Adrenal gland (tissue), 5 donors: ENCODE measurements around the gene SEPTIN7.

Experiments
- POLR2A ChIP-seq, 2 donors: fragments of 450-650 bp; IDR thresholded peaks; one replicate each; pipeline ENCODE4 v1.6.1; 2017; ENCODE audit warnings: antibody characterized with exemption in 2 of 2, mild to moderate bottlenecking in 2 of 2, moderate library complexity in 1 of 2
- TF ChIP-seq, protein P1 (sequence below), 6 experiments: fragments of 450-650 bp in 4 of 6; fragments of 200-600 bp in 2 of 6; sonication (generic) in 1 of 6; IDR thresholded peaks; 1 replicate in 5 of 6; 2 replicates in 1 of 6; pipeline versions ENCODE4 v1.5.1 to v1.8.0; 2016 to 2021; ENCODE audit warnings: antibody characterized with exemption in 6 of 6, mild to moderate bottlenecking in 2 of 6, moderate library complexity in 1 of 6
- donor health status: DM: no; HTN: no; CAD: no.

DNA sequence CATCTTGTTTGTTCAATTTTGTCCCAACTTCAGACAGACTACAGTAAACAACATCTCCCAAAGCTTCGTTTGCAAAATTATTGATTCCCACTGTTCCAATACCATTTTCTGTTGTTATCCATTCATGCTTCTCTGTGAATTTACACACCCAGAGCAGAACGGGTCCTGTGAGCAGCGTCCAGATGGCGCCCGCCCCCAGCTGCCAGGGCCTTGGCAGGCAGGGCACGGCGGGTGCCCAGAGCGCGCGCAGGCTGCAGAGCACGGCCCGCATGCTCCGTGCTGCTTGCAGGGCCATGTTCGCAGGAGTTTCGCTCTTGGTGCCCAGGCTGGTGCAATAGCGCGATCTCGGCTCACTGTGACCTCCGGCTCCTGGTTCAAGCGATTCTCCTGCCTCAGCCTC lies 32.5 kb upstream of the SEPTIN7 start:
- TF ChIP-seq, protein P1, sequence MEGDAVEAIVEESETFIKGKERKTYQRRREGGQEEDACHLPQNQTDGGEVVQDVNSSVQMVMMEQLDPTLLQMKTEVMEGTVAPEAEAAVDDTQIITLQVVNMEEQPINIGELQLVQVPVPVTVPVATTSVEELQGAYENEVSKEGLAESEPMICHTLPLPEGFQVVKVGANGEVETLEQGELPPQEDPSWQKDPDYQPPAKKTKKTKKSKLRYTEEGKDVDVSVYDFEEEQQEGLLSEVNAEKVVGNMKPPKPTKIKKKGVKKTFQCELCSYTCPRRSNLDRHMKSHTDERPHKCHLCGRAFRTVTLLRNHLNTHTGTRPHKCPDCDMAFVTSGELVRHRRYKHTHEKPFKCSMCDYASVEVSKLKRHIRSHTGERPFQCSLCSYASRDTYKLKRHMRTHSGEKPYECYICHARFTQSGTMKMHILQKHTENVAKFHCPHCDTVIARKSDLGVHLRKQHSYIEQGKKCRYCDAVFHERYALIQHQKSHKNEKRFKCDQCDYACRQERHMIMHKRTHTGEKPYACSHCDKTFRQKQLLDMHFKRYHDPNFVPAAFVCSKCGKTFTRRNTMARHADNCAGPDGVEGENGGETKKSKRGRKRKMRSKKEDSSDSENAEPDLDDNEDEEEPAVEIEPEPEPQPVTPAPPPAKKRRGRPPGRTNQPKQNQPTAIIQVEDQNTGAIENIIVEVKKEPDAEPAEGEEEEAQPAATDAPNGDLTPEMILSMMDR (IDR thresholded peaks at IDR 0.05): no peak
- no peak for TF ChIP-seq POLR2A (IDR thresholded peaks at IDR 0.05)
